GM12874 (cell line): ENCODE data around the gene PLAAT3.

Source experiments
- TF ChIP-seq, protein P1 (sequence below): IDR thresholded peaks from 2 replicates; pipeline ENCODE4 v1.5.1; 2011; ENCODE audit warnings: low read depth, mild to moderate bottlenecking, control low read depth, low read length, moderate library complexity; ENCODE audit not compliant: insufficient read depth

Gene PLAAT3

DNA sequence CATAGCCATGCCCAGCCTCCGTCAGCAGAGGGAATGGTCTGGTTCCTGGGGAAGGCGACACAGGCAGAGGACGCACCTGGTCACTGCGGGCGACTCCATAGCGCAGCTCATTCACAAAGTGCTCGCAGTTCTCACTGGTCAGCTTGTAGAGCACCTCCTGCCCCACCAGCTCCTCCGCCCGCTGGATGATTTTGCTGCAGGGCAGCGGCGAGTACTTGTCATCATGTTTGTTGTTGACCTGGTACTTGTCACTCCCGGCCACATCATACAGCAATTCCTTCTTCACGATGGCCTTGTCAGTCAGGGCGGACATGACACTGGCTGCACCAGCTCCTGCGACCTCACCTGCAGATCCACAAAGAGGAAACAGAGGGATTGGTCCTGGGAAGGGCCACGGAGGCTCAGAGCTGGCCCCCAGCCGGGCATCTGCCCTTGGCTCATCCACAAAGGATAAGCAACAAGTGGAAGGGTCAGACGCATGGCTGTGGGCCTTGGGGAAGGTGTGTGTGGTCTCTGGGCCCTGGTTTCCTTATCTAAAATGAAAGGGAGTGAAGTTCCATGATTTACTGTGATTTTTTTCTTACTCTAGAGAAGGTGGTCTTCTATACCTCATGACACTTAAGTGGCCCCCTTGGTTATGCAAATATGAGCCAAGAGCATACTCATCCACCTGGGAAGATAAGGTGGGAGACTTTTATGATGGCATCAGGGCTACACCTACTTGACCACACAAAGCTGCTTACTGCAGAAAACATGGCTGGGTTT lies 24.0 kb downstream of the PLAAT3 start:
- TF ChIP-seq, protein P1, sequence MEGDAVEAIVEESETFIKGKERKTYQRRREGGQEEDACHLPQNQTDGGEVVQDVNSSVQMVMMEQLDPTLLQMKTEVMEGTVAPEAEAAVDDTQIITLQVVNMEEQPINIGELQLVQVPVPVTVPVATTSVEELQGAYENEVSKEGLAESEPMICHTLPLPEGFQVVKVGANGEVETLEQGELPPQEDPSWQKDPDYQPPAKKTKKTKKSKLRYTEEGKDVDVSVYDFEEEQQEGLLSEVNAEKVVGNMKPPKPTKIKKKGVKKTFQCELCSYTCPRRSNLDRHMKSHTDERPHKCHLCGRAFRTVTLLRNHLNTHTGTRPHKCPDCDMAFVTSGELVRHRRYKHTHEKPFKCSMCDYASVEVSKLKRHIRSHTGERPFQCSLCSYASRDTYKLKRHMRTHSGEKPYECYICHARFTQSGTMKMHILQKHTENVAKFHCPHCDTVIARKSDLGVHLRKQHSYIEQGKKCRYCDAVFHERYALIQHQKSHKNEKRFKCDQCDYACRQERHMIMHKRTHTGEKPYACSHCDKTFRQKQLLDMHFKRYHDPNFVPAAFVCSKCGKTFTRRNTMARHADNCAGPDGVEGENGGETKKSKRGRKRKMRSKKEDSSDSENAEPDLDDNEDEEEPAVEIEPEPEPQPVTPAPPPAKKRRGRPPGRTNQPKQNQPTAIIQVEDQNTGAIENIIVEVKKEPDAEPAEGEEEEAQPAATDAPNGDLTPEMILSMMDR: no peak

- TF ChIP-seq, protein P1: no peak
Measured at GRCh38 chr11:63589000-63589399, 25.2 kb downstream of the PLAAT3 start.

GRCh38 chr11:63586451-63587166 lies 27.6 kb downstream of the PLAAT3 start:
- TF ChIP-seq, protein P1: no peak

GRCh38 chr11:63583357-63583677 lies 30.9 kb downstream of the PLAAT3 start:
- TF ChIP-seq, protein P1: no peak

GRCh38 chr11:63574856-63575602 lies 39.2 kb downstream of the PLAAT3 start:
- TF ChIP-seq, protein P1: no peak

DNA sequence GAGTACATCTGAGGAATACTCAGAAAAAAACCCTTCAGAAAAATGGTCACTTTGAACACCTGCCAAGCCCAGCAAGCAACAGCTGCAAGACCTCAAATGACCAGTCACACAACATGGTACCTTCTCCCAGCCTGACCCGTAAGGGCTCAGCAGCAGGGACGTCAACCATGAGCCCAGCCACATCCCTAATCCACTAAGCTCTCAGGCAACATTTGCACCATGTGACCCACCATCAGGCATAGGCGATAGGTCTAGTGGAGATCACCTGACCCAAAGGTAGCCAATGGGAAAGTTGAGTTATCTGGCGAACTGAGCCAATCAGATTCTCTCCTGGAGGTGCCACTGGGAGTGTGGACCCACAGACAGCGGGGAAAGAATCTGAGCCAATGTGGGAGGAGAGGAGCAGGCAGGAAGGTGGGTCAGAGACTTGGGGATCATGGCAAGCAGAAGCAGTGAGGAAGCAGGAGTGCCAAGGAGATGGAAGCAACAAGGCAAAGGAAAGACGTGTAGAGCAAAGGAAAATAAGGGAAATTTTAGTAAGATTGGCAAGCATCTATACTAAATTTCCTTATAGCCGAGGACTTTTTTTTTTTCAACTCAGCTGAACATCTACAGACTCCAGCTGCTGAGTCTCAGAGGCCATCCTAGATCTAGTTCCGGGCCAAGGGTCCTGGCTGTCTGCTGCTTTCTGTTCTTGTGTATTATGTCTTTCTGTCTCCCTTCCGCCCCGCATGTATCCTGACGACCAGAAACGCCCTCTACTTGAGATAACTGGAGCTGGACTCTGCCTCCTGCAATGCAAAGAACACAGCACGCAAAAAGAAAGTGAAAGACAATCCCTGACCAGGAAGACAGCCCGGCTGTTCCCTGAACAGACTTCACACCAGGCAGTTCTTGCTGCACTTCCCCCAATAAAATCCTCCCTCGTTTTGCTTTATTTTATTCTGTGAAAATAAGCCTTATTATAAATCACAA lies 40.1 kb downstream of the PLAAT3 start:
- TF ChIP-seq, protein P1: no peak
